CD4-positive, alpha-beta T cell (primary cell): Measurements from ENCODE around the gene KRT2. TPM values are rescaled to one million over a fixed set of nuclear protein-coding genes. Genes with fewer than 3 reads are reported as not detected.

Experiments used
- ATAC-seq: fragments of 200-7000 bp; cut with Tn5 transposase; one replicate; pipeline ENCODE4 v1.10.0; 2022; ENCODE audit warnings: mild to moderate bottlenecking; ENCODE audit not compliant: poor library complexity
- CTCF ChIA-PET: fragments of 350-600 bp; sonication (Branson Sonifier 250); formaldehyde crosslinking; loops from one replicate; lab custom pipeline; 2021; ENCODE audit warnings: antibody characterized with exemption, inconsistent platforms; lab: Charles Lee
- POLR2A ChIA-PET: fragments of 350-600 bp; sonication (Branson Sonifier 250); formaldehyde crosslinking; loops from one replicate; lab custom pipeline; 2021; ENCODE audit warnings: antibody characterized with exemption, inconsistent platforms; lab: Charles Lee
- DNase-seq, 14 experiments: peaks; one replicate each; pipeline ENCODE4 v3.0.0-alpha.2; 2013 to 2020; ENCODE audit warnings: mixed read lengths in 2 of 14
- H3K27ac ChIP-seq, 2 donors: one replicate each; pipeline versions ENCODE4 v1.5.1 to v1.7.0; 2013; ENCODE audit warnings: low read length in 2 of 2, low read depth in 1 of 2, mild to moderate bottlenecking in 1 of 2
- H3K27me3 ChIP-seq, 2 experiments: 1 replicate in 1 of 2; 2 replicates in 1 of 2; pipeline versions ENCODE4 v1.6.1 to v1.7.0; 2013; ENCODE audit warnings: low read length in 2 of 2, control low read depth in 1 of 2, mild to moderate bottlenecking in 1 of 2, moderate library complexity in 1 of 2; ENCODE audit not compliant: insufficient read depth in 2 of 2, control insufficient read depth in 1 of 2
- H3K36me3 ChIP-seq: one replicate; pipeline ENCODE4 v1.6.1; 2013; ENCODE audit warnings: low read length, control low read depth; ENCODE audit not compliant: insufficient read depth
- H3K4me1 ChIP-seq: one replicate; pipeline ENCODE4 v1.6.1; 2013; ENCODE audit warnings: low read length, control low read depth; ENCODE audit not compliant: insufficient read depth
- H3K4me3 ChIP-seq: one replicate; pipeline ENCODE4 v1.5.1; 2013; ENCODE audit warnings: mild to moderate bottlenecking, low read length, moderate library complexity
- H3K9me3 ChIP-seq, 2 experiments: 1 replicate in 1 of 2; 2 replicates in 1 of 2; pipeline versions ENCODE4 v1.6.1 to v1.7.0; 2013; ENCODE audit warnings: low read length in 2 of 2, mild to moderate bottlenecking in 2 of 2, control low read depth in 1 of 2, moderate library complexity in 1 of 2; ENCODE audit not compliant: control insufficient read depth in 1 of 2, insufficient read depth in 1 of 2
- H3K27ac Mint-ChIP-seq: one replicate; pipeline ENCODE4 v1.8.0; 2020; ENCODE audit warnings: mixed read lengths
- H3K27me3 Mint-ChIP-seq: one replicate; pipeline ENCODE4 v1.8.0; 2021; ENCODE audit warnings: mixed read lengths
- H3K36me3 Mint-ChIP-seq: one replicate; pipeline ENCODE4 v1.8.0; 2021; ENCODE audit warnings: low read depth, mixed read lengths
- H3K4me1 Mint-ChIP-seq: one replicate; pipeline ENCODE4 v1.8.0; 2021; ENCODE audit warnings: low read depth, mixed read lengths
- H3K4me3 Mint-ChIP-seq: one replicate; pipeline ENCODE4 v1.8.0; 2020; ENCODE audit warnings: mild to moderate bottlenecking, mixed read lengths
- H3K9me3 Mint-ChIP-seq: one replicate; pipeline ENCODE4 v1.8.0; 2020; ENCODE audit warnings: mixed read lengths
- intact Hi-C, 2 experiments: fragments of 100-400 bp; cut with DNase I in 1 of 2; cut with micrococcal nuclease in 1 of 2; formaldehyde crosslinking; loops; one replicate each; pipeline versions ENCODE4 v1.15.1 to v1.9.0; 2023 to 2025; cut with DNase I, micrococcal nuclease
- polyA plus RNA-seq, 2 donors: library from polyadenylated mRNA; unstranded; fragments of 120-200 nt; gene quantifications; one replicate each; pipeline ENCODE4 v1.2.1, GENCODE V29; 2013
- total RNA-seq, 174 experiments: library from RNA in 2 of 174; stranded (reverse) in 2 of 174; gene quantifications; one replicate each; pipeline ENCODE4 v1.2.3 and lab custom pipeline; 2021 to 2026
- TF ChIP-seq, protein P1 (sequence below): fragments of 200-600 bp; IDR thresholded peaks from one replicate; pipeline ENCODE4 v1.8.0; 2022; ENCODE audit warnings: antibody characterized with exemption, mild to moderate bottlenecking

Gene KRT2
- total RNA-seq, result 1 to 10 TPM; 1.7 to 2.1 TPM
- 0.48 TPM for polyA plus RNA-seq (2013, experiment 1 of 2)
- 0.29 TPM for polyA plus RNA-seq (2013, experiment 2 of 2)
- total RNA-seq (lab: John Stamatoyannopoulos, UW), result 0 to 2.9 (median 0.52) reads per million in 172 experiments

DNA sequence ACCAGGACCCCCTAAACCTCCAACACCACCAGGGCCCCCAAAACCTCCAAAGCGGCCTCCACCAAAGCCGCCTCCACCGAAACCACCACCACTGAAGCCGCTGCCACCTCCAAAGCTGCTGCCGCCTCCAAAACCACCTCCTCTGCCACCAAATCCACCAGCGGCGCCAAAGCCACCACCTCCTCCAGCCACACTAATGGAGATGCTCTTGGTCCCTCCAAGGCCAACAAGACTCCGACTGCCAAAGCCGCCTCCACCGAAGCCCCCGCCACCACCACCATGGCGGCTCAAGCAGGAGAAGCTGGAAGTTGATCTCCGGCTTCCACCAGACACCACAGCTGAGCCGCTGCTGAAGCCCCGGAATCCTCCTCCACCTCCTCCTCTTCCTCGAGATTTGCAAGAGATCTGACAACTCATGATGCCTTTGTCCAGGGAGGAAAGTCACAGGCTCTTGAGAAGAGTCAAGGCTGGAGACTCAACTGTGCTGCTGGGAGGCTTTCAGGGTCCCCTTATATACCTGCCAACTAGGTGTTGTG lies at the start of gene KRT2:
TSS of gene KRT2 (minus strand) at position 486 of the 536 bp plus-strand sequence. CDS start at position 417, 69 bp downstream.
- TF ChIP-seq, protein P1, sequence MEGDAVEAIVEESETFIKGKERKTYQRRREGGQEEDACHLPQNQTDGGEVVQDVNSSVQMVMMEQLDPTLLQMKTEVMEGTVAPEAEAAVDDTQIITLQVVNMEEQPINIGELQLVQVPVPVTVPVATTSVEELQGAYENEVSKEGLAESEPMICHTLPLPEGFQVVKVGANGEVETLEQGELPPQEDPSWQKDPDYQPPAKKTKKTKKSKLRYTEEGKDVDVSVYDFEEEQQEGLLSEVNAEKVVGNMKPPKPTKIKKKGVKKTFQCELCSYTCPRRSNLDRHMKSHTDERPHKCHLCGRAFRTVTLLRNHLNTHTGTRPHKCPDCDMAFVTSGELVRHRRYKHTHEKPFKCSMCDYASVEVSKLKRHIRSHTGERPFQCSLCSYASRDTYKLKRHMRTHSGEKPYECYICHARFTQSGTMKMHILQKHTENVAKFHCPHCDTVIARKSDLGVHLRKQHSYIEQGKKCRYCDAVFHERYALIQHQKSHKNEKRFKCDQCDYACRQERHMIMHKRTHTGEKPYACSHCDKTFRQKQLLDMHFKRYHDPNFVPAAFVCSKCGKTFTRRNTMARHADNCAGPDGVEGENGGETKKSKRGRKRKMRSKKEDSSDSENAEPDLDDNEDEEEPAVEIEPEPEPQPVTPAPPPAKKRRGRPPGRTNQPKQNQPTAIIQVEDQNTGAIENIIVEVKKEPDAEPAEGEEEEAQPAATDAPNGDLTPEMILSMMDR, result no peak
- ATAC-seq (no peak), DNase-seq (no peak)
- H3K4me3 Mint-ChIP-seq, result no peak within 1 kb of the TSS
- no peaks in the 10 kb centered on the region for H3K27me3 Mint-ChIP-seq
- H3K4me3 ChIP-seq, result no peak within 1 kb of the TSS
- H3K9me3 ChIP-seq, result peaks cover 0 to 6% of the 10 kb centered on the region in 2 experiments
- H3K36me3 ChIP-seq, result no peaks in the 10 kb centered on the region
- POLR2A ChIA-PET, result interaction anchor here (1.2 kb wide), 1 partner anchor 39 kb away, joined by 3 read pairs; no protein-coding TSS in a partner anchor
- peaks cover 64% of the 10 kb centered on the region for H3K4me1 Mint-ChIP-seq
- CTCF ChIA-PET, result no interaction called here
- peaks cover 30% of the 10 kb centered on the region for H3K4me1 ChIP-seq
- no peaks in the 10 kb centered on the region for H3K36me3 Mint-ChIP-seq
- no peaks in the 10 kb centered on the region for H3K27me3 ChIP-seq
- no peak within 1 kb of the TSS for H3K27ac ChIP-seq
- no peaks in the 10 kb centered on the region for H3K9me3 Mint-ChIP-seq
- intact Hi-C loops, result no loop called here
- H3K27ac Mint-ChIP-seq, result no peak within 1 kb of the TSS

DNA sequence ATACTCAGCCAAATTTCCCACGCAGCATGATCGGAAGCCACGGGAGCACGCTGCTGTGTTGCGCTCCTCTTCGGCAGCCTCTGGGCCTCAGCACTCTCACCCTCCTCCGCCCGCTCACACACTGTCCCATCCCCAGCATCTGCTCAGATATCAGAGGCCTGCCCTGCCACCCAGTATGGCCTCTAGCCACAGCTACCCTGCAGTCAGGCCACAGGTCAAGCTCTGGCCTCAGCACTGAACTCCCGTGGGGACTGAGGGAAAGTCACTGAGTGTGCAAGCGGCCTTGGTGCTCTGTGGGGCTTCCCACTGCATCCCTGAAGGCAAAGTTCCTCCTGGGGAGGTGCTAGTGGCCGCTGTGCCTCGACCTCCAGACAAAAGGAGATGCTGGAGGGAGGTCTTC lies 49.3 kb upstream of the KRT2 start:
- POLR2A ChIA-PET, result no interaction called here
- Histone ChIP-seq H3K4me3 (no peak overlapping the region), H3K27me3 (no peaks in the 10 kb centered on the region), H3K9me3 (no peaks in the 10 kb centered on the region), H3K27ac (no peak overlapping the region), H3K4me1 (no peaks in the 10 kb centered on the region), H3K36me3 (no peaks in the 10 kb centered on the region)
- H3K27me3 Mint-ChIP-seq, result no peaks in the 10 kb centered on the region
- ATAC-seq, result no peak
- H3K27ac Mint-ChIP-seq, result no peak overlapping the region
- peaks cover 5% of the 10 kb centered on the region for H3K4me1 Mint-ChIP-seq
- CTCF ChIA-PET, result no interaction called here
- no peak overlapping the region for H3K4me3 Mint-ChIP-seq
- intact Hi-C loops, result no loop called here
- no peaks in the 10 kb centered on the region for H3K36me3 Mint-ChIP-seq
- H3K9me3 Mint-ChIP-seq, result no peaks in the 10 kb centered on the region
- TF ChIP-seq, protein P1, result no peak
- DNase-seq, result no peak

DNA sequence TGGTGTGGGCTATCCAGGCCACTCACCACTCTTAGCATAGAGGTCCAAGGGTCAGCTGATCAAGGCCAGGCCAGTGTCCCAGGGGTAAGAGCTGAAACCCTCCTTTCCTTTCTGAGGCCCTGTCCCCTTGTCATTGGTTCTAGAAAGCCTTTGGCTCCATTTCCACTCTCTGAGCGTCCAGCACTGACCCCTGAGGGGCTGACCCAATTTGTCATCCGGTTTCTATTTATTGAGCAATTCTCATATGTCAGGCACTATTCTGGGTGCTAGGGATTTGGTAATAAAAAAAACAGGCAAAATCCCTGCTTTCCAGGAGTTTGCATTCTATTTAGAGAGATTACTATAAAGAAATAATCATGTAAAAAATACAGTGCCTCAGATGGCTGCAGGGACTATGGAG lies 47.9 kb upstream of the KRT2 start:
- CTCF ChIA-PET, result no interaction called here
- TF ChIP-seq, protein P1, result no peak
- POLR2A ChIA-PET, result interaction anchor here (2.0 kb wide), 1 partner anchor 9 kb away, joined by 4 read pairs; no protein-coding TSS in a partner anchor
- no peak overlapping the region for H3K4me3 ChIP-seq
- H3K9me3 Mint-ChIP-seq, result no peaks in the 10 kb centered on the region
- H3K27ac ChIP-seq, result no peak overlapping the region
- no peaks in the 10 kb centered on the region for H3K36me3 Mint-ChIP-seq
- ATAC-seq, result no peak
- H3K27me3 ChIP-seq, result no peaks in the 10 kb centered on the region
- DNase-seq, result no peak
- intact Hi-C loops, result no loop called here
- no peak overlapping the region for H3K4me3 Mint-ChIP-seq
- no peaks in the 10 kb centered on the region for H3K36me3 ChIP-seq
- no peaks in the 10 kb centered on the region for H3K9me3 ChIP-seq
- no peaks in the 10 kb centered on the region for H3K4me1 Mint-ChIP-seq
- H3K27ac Mint-ChIP-seq, result no peak overlapping the region
- no peaks in the 10 kb centered on the region for H3K27me3 Mint-ChIP-seq
- H3K4me1 ChIP-seq, result no peaks in the 10 kb centered on the region
